IPS-15b (cell line): ENCODE results near the gene KRT26.
"Not testable (repeated sequence)": the region's sequence is repeated elsewhere in the genome, so short reads cannot be mapped to it uniquely, and the experiment has no call there.

Experiments
- H3K27me3 ChIP-seq: one replicate; pipeline ENCODE4 v1.6.1; 2013; ENCODE audit warnings: low read length; ENCODE audit not compliant: control insufficient read depth, insufficient read depth
- H3K36me3 ChIP-seq: one replicate; pipeline ENCODE4 v1.6.1; 2013; ENCODE audit warnings: low read length; ENCODE audit not compliant: control insufficient read depth, insufficient read depth
- H3K4me1 ChIP-seq: one replicate; pipeline ENCODE4 v1.6.1; 2013; ENCODE audit warnings: mild to moderate bottlenecking, low read length; ENCODE audit not compliant: control insufficient read depth, insufficient read depth
- H3K4me3 ChIP-seq: one replicate; pipeline ENCODE4 v1.5.1; 2013; ENCODE audit warnings: low read depth, low read length
- H3K9ac ChIP-seq: one replicate; pipeline ENCODE4 v1.6.1; 2013; ENCODE audit warnings: low read depth, mild to moderate bottlenecking, low read length
- H3K9me3 ChIP-seq: one replicate; pipeline ENCODE4 v1.6.1; 2013; ENCODE audit warnings: mild to moderate bottlenecking, low read length; ENCODE audit not compliant: control insufficient read depth, insufficient read depth

KRT26 gene

DNA sequence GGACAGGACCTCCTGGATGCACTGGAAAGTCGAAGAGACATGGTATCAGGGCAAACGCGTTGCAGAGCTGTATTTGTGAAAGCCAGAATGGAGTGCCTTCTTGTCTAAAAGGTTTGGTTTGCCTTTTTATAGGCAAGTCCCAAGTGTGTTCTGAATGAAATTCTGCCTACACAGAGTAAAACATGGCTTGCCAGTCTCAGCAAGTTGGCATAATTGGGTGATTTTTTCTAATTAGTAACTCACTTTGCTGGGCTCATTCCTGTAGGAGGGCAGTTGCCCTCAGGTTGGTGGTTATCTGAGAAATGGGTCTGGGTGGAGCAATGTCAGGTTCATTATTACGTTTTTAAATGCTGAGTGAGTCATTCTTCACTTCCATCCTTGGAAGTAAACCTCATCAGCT lies 16.8 kb downstream of the KRT26 start, which contains the start of gene KRT25:
Gene KRT25, minus strand, starts transcription at position 101 of the 400 bp plus-strand sequence. Its CDS starts 60 bp downstream, at position 41.
- Histone ChIP-seq H3K9ac (no peak within 1 kb of the TSS), H3K27me3 (no peaks in the 10 kb centered on the region), H3K4me1 (no peaks in the 10 kb centered on the region), H3K9me3 (no peaks in the 10 kb centered on the region), H3K36me3 (no peaks in the 10 kb centered on the region), H3K4me3 (no peak within 1 kb of the TSS)

DNA sequence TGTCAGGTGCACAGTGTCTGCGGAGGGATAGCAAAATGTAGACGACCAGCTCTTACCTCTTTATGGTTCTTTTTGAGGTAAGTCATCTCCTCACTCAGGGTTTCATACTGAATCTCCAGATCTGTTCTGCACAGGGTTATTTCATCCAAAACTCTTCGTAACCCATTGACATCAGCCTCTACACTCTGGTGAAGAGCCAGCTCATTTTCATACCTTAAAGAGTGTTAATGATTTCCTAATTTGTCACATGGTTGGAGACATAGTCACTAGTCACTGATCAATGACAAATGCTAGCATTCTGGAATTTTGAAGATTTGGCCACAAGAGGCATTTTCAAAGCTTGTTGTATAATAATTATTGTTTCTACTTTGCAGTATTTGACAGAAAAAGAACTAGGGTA lies 18.2 kb downstream of the KRT26 start:
- no peak overlapping the region for H3K4me3 ChIP-seq
- H3K9ac ChIP-seq = no peak overlapping the region
- no peaks in the 10 kb centered on the region for H3K27me3 ChIP-seq
- H3K36me3 ChIP-seq = no peaks in the 10 kb centered on the region
- H3K4me1 ChIP-seq = no peaks in the 10 kb centered on the region
- H3K9me3 ChIP-seq = no peaks in the 10 kb centered on the region

DNA sequence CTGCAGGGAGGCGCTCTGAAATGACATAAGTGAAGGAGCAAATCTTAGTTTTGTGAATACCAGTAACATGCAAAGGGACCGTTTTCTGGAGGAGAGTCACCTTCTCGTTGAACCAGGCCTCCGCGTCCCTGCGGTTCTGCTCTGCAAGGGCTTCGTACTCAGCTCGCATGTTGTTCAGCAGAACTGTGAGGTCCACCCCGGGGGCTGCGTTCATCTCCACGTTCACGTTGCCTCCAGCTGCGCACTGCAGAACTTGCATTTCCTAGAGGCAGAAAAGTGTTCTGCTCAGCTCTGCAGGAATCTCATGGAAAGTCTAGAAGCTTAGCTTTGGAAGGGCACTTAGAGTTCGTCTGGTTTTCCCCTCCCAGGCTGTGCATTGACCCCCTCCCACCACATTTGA lies 20.9 kb downstream of the KRT26 start:
- Histone ChIP-seq H3K4me1 (no peaks in the 10 kb centered on the region), H3K36me3 (no peaks in the 10 kb centered on the region), H3K9ac (no peak overlapping the region), H3K4me3 (no peak overlapping the region), H3K27me3 (no peaks in the 10 kb centered on the region), H3K9me3 (no peaks in the 10 kb centered on the region)

DNA sequence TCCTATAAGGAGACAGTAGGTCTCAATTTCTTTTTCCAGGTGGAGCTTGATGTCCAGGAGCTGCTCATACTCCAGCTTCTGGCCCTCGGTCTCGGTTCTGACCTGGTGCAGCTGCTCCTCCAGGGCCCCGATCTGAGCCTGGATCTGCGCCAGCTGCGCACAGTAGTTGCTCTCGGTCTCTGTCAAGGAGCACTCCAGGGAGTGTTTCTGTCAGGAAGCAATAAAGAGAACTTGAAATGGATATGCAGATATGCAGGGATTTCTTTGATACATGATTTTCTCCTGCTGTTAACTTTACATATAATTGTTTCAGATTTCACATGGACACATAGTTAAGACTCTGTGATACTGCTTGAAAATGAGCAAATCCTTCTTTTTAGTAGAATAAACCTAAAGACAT lies 21.6 kb downstream of the KRT26 start:
- Histone ChIP-seq H3K9me3 (no peaks in the 10 kb centered on the region), H3K27me3 (no peaks in the 10 kb centered on the region), H3K4me1 (no peaks in the 10 kb centered on the region), H3K9ac (no peak overlapping the region), H3K4me3 (no peak overlapping the region), H3K36me3 (no peaks in the 10 kb centered on the region)

DNA sequence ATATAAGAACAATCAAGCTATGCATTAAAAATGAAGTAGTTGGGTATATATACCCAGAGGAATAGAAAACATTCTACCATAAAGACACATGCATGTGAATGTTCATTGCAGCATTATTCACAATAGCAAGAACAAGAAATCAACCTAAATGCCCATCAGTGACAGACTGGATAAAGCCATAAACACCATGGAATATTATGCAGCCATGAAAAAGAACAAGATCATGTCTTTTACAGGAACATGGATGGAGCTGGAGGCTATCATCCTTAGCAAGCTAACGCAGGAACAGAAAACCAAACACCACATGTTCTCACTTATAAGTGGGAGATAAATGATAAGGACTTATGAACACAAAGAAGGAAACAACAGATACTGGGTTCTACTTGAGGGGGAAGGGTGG lies 23.3 kb downstream of the KRT26 start:
- H3K4me1 ChIP-seq, H3K27me3 ChIP-seq, H3K9me3 ChIP-seq, H3K4me3 ChIP-seq, H3K9ac ChIP-seq, H3K36me3 ChIP-seq: not testable (repeated sequence)

DNA sequence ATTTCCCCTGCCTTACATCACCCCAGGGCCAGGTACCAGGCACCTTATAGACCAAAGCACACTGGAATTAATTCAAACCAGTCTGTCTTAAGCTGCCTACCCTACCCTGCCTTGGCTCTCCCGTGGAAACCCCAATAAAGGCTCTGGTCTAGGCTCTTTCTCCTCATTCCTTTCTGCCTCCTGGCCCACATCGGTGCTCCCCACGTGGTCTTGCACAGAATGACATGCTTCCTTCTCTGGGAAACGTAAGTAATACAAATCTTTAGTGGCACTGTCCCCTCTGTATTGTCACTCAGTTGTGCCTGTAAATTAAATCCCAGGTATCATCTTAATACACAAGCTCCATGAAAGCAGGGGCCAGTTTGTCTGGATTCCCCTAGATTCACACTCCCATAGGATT lies 33.4 kb downstream of the KRT26 start:
- Histone ChIP-seq H3K27me3 (no peaks in the 10 kb centered on the region), H3K9me3 (peaks cover 3% of the 10 kb centered on the region), H3K36me3 (no peaks in the 10 kb centered on the region), H3K4me3 (no peak overlapping the region), H3K4me1 (no peaks in the 10 kb centered on the region), H3K9ac (no peak overlapping the region)

DNA sequence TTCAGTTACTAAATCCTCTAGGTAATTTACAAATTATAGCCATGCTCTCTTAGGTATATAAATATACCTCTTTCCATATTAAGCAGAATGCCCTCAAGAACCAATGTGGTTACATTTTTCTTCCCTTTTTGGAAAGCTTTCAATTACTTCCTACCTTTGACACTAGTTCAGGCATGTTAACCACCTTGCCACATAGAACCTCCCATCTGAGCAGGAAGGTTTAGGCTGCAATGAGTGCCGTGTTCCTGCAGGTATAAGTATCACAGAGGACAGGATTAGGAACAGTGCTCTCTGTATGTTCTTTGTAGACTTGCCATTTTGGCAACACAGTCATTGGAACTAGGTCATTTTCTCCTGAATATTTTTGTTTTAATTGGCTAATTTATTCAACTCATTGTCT lies 37.0 kb downstream of the KRT26 start:
- no peaks in the 10 kb centered on the region for H3K36me3 ChIP-seq
- no peak overlapping the region for H3K9ac ChIP-seq
- no peaks in the 10 kb centered on the region for H3K4me1 ChIP-seq
- no peak overlapping the region for H3K4me3 ChIP-seq
- H3K9me3 ChIP-seq = peaks cover 3% of the 10 kb centered on the region
- H3K27me3 ChIP-seq = no peaks in the 10 kb centered on the region

DNA sequence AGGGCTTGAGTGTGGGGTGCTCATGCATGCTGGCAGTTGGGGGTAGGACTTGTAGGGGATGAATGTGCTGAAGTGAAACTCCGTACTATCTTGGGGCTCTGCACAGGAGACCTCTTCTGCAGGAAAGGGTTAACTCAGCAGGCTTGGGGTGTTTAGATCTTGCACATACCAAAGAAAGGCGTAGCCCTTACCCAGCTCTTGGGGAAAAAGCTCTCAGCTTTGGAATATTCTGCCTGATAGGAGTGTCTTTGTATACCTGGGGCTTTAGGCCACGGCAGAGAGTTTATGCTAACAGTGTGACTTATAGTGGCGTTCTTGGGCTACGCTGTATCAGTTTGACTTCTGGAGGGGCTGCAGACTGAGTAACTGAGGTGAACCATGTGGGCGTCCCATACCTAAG lies 38.0 kb downstream of the KRT26 start:
- Histone ChIP-seq H3K27me3 (no peaks in the 10 kb centered on the region), H3K9me3 (peaks cover 3% of the 10 kb centered on the region), H3K4me1 (no peaks in the 10 kb centered on the region), H3K9ac (no peak overlapping the region), H3K4me3 (no peak overlapping the region), H3K36me3 (no peaks in the 10 kb centered on the region)

DNA sequence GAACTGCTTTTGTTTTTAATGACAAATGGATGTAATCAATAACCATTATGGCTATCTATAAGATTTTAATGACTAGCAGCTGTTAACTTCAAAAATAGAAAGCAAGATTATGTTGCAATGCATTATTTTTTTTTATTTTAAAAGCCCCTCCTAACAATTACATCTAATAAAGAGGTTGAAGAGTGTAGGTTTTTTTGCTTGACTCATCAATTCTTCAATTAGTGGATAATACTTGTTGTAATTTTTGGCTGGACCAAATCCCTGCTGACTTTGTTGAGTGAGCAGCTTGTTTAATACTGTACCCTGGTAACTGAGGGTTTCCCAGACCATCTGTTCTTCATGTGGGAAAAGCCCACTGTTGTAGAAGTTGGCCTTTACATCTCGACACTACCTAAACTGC lies 41.0 kb downstream of the KRT26 start:
- H3K4me1 ChIP-seq = no peaks in the 10 kb centered on the region
- H3K9me3 ChIP-seq = peaks cover 3% of the 10 kb centered on the region
- H3K27me3 ChIP-seq = no peaks in the 10 kb centered on the region
- H3K36me3 ChIP-seq = no peaks in the 10 kb centered on the region
- no peak overlapping the region for H3K9ac ChIP-seq
- H3K4me3 ChIP-seq = no peak overlapping the region

DNA sequence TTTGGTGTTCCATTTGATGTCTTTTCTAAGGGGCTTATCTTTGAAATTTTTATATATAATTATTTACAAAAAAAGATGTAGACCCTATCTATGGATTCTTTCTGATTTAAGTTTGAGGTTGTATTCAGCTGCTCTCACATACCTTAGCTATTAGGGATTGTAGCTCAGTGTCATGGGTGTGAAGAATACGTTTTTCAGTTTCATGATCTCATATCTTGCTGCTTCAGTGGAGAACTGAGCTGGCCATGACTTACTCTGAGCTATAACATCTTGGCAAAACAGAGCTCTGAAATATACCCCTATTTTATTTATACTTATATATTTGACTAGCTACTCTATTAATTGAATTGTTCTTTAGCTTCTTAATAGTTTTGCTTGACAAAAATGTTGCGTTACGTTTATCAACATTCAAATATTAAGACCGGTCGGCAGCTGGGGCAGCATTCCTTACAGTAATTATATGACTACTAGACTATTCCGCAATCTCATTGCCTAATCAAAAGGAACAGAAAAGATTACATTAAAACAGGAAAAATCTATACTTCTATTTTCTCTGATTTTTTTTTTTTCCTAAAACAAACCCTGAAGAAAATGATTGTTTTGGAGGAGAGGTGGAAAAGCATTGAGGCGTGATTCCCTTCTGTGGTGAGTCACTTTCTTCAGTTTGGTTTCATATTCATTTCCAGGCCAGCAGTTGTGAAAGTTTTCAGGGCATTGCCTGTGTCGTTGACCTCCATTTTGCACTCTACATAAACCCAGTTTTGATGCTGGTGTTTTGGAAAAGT lies 44.4 kb downstream of the KRT26 start:
- no peak overlapping the region for H3K9ac ChIP-seq

DNA sequence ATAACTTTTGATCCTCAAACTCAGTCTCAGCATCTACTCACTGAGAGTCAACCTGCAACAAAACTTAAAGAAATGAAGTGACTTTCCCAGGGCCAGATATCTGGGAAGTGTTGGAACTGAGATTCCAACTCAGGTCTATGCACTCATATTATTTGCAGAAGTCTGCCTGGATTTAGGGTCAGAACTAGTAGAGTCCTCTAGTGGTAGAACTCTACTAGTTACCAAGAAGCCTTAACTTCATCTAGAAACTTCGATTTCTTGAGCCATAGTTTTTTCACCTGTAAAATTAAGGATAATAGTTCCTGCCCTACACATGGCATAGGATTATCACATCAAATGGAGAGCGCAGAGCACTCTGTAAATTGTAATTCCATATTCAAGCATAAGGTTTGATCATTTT lies 45.1 kb downstream of the KRT26 start:
- no peak overlapping the region for H3K4me3 ChIP-seq
- H3K4me1 ChIP-seq = no peaks in the 10 kb centered on the region
- no peaks in the 10 kb centered on the region for H3K36me3 ChIP-seq
- no peaks in the 10 kb centered on the region for H3K27me3 ChIP-seq
- no peak overlapping the region for H3K9ac ChIP-seq
- no peaks in the 10 kb centered on the region for H3K9me3 ChIP-seq

More for the DNA sequence above, 44.4 kb downstream of the KRT26 start:
- no peaks in the 10 kb centered on the region for H3K27me3 ChIP-seq
- H3K36me3 ChIP-seq = no peaks in the 10 kb centered on the region
- no peaks in the 10 kb centered on the region for H3K9me3 ChIP-seq
- H3K4me1 ChIP-seq = no peaks in the 10 kb centered on the region
- no peak overlapping the region for H3K4me3 ChIP-seq

DNA sequence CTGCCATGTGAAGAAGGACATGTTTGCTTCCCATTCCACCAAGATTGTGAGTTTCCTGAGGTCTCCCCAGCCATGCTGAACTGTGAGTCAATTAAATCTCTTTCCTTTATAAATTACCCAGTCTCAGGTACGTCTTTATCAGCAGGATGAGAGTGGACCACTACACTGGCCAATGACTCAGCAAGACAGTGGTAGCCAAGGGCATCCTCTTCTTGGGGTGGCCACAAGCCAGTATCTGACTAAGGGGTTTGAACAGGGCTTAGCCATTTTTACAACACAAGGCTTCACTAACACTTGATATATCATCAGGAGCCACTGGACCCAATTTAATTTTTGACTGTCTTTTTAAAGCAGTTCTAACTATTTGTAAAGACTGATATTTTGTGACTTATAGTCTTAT lies 47.3 kb downstream of the KRT26 start:
- Histone ChIP-seq H3K27me3 (no peaks in the 10 kb centered on the region), H3K9me3 (no peaks in the 10 kb centered on the region), H3K36me3 (no peaks in the 10 kb centered on the region), H3K4me3 (no peak overlapping the region), H3K9ac (no peak overlapping the region), H3K4me1 (no peaks in the 10 kb centered on the region)
